ENCODE data around the gene PGLYRP1. TPM values are rescaled to one million over a fixed set of nuclear protein-coding genes. Genes with fewer than 3 reads are reported as not detected.

Gene PGLYRP1
- polyA plus RNA-seq, 10 donors = 0.22 to 1.5 (median 0.63) TPM; not detected in 3

GRCh38 chr19:45971260-45971902 lies 51.5 kb downstream of the PGLYRP1 start:
- DNase-seq = peak in 1 of 3 donors; percentile 29

- no peak for DNase-seq
Observed at GRCh38 chr19:45969676-45970075, 53.2 kb downstream of the PGLYRP1 start.

Other genes starting within 250 kb of the PGLYRP1 start
- 100 to 1,000 TPM; 173 to 304 (median 270) TPM for gene DMPK, start 240.6 kb downstream of the PGLYRP1 start, polyA plus RNA-seq (ENCODE audit: insufficient read length in 10 of 10)
- gene DMWD, start 230.2 kb downstream of the PGLYRP1 start, polyA plus RNA-seq (ENCODE audit: insufficient read length in 10 of 10) = 10 to 100 TPM; 31.8 to 47.7 (median 38.3) TPM
- gene RSPH6A, start 207.7 kb downstream of the PGLYRP1 start, polyA plus RNA-seq (ENCODE audit: insufficient read length in 10 of 10) = not detected
- 10 to 100 TPM; 34.2 to 42.1 (median 35.2) TPM for gene SYMPK, start 159.9 kb downstream of the PGLYRP1 start, polyA plus RNA-seq (ENCODE audit: insufficient read length in 10 of 10)
- not detected for gene FOXA3, start 158.7 kb downstream of the PGLYRP1 start, polyA plus RNA-seq (ENCODE audit: insufficient read length in 10 of 10)
- 10 to 100 TPM; 10.2 to 19.7 (median 13.3) TPM for gene IRF2BP1, start 136.9 kb downstream of the PGLYRP1 start, polyA plus RNA-seq (ENCODE audit: insufficient read length in 10 of 10)
- gene MYPOP, start 120.4 kb downstream of the PGLYRP1 start, polyA plus RNA-seq (ENCODE audit: insufficient read length in 10 of 10) = 1 to 10 TPM; 2.8 to 4.4 (median 3.7) TPM
- gene NANOS2, start 108.3 kb downstream of the PGLYRP1 start, polyA plus RNA-seq (ENCODE audit: insufficient read length in 10 of 10) = not detected
- gene NOVA2, start 49.2 kb downstream of the PGLYRP1 start, polyA plus RNA-seq (ENCODE audit: insufficient read length in 10 of 10) = 1 to 10 TPM; 2.8 to 5.5 (median 4.0) TPM
- 1 to 10 TPM; 3.4 to 8.2 (median 6.2) TPM for gene CCDC61, start 27.6 kb downstream of the PGLYRP1 start, polyA plus RNA-seq (ENCODE audit: insufficient read length in 10 of 10)
- 10 to 100 TPM in 1 of 10 donors, 1 to 10 TPM in 9; 1.3 to 10.2 (median 4.6) TPM for gene IGFL4, start 17.9 kb upstream of the PGLYRP1 start, polyA plus RNA-seq (ENCODE audit: insufficient read length in 10 of 10)
- gene IGFL3, start 101.6 kb upstream of the PGLYRP1 start, polyA plus RNA-seq (ENCODE audit: insufficient read length in 10 of 10) = not detected
- gene IGFL2, start 125.2 kb upstream of the PGLYRP1 start, polyA plus RNA-seq (ENCODE audit: insufficient read length in 10 of 10) = 1 to 10 TPM in 2 of 10 donors, not detected in 8; 3.0 to 5.7 TPM
- 1 to 10 TPM in 2 of 10 donors, not detected in 8; 5.4 to 7.1 TPM for gene IGFL1, start 206.7 kb upstream of the PGLYRP1 start, polyA plus RNA-seq (ENCODE audit: insufficient read length in 10 of 10)

Measured in muscle of back (tissue), 11 donors.